Activated T-helper 1 cell treated with anti-CD3 and anti-CD28 coated beads, Interleukin-2, amount 50 U/mL, for 16 hours (primary cell): ENCODE measurements around the gene ITPR1.

Source experiments
- DNase-seq, 2 donors: peaks; one replicate each; pipeline ENCODE4 v3.0.0-alpha.2; 2020; ENCODE audit warnings: low read depth in 1 of 2, low spot score in 1 of 2

The ITPR1 gene

GRCh38 chr3:4633078-4634004, 140.2 kb downstream of the ITPR1 start:
- no peak for DNase-seq

- no peak for DNase-seq
These were observed 141.7 kb downstream of the ITPR1 start for GRCh38 chr3:4634894-4635293.

- DNase-seq = no peak
These were observed 144.1 kb downstream of the ITPR1 start for GRCh38 chr3:4637265-4637664.

GRCh38 chr3:4641863-4642563, 148.9 kb downstream of the ITPR1 start:
- DNase-seq = no peak

GRCh38 chr3:4642611-4643010, 149.5 kb downstream of the ITPR1 start:
- no peak for DNase-seq

GRCh38 chr3:4643904-4644547, 150.9 kb downstream of the ITPR1 start:
- no peak for DNase-seq

GRCh38 chr3:4644951-4645350, 151.8 kb downstream of the ITPR1 start:
- DNase-seq = no peak

GRCh38 chr3:4645468-4645867, 152.3 kb downstream of the ITPR1 start:
- no peak for DNase-seq

- DNase-seq = no peak
These were observed 154.3 kb downstream of the ITPR1 start for GRCh38 chr3:4647411-4647810.

GRCh38 chr3:4655145-4656045, 162.2 kb downstream of the ITPR1 start:
- DNase-seq = no peak

GRCh38 chr3:4656059-4656458, 162.9 kb downstream of the ITPR1 start:
- DNase-seq = no peak

- DNase-seq = no peak
These were observed 163.6 kb downstream of the ITPR1 start for GRCh38 chr3:4656626-4657328.

- no peak for DNase-seq
These were observed 167.8 kb downstream of the ITPR1 start for GRCh38 chr3:4660936-4661335.

- no peak for DNase-seq
These were observed 171.3 kb downstream of the ITPR1 start for GRCh38 chr3:4664412-4664811.

- DNase-seq = no peak
These were observed 172.0 kb downstream of the ITPR1 start for GRCh38 chr3:4665197-4665596.

- DNase-seq = no peak
These were observed 172.9 kb downstream of the ITPR1 start for GRCh38 chr3:4666071-4666470.

GRCh38 chr3:4670352-4670751, 177.2 kb downstream of the ITPR1 start:
- DNase-seq = no peak

- no peak for DNase-seq
These were observed 179.7 kb downstream of the ITPR1 start for GRCh38 chr3:4672725-4673275.

- no peak for DNase-seq
These were observed 181.1 kb downstream of the ITPR1 start for GRCh38 chr3:4674216-4674615.

GRCh38 chr3:4675704-4676103, 182.6 kb downstream of the ITPR1 start:
- DNase-seq = no peak
